Stomach smooth muscle (tissue), 2 donors: ENCODE results near the gene TSKU.

Experiments used
- H3K27ac ChIP-seq: one replicate; pipeline ENCODE4 v1.7.0; 2013; ENCODE audit warnings: mild to moderate bottlenecking, low read length, inconsistent platforms
- H3K27me3 ChIP-seq, 2 donors: one replicate each; pipeline ENCODE4 v1.7.0; 2013; ENCODE audit warnings: low read length in 2 of 2; ENCODE audit not compliant: insufficient read depth in 2 of 2, control insufficient read depth in 1 of 2
- H3K36me3 ChIP-seq, 2 donors: one replicate each; pipeline ENCODE4 v1.7.0; 2013; ENCODE audit warnings: low read length in 2 of 2; ENCODE audit not compliant: control insufficient read depth in 2 of 2, insufficient read depth in 2 of 2
- H3K4me1 ChIP-seq: one replicate; pipeline ENCODE4 v1.7.0; 2013; ENCODE audit warnings: low read length; ENCODE audit not compliant: control insufficient read depth, insufficient read depth
- H3K4me3 ChIP-seq, 2 donors: one replicate each; pipeline ENCODE4 v1.7.0; 2013; ENCODE audit warnings: low read length in 2 of 2
- H3K9ac ChIP-seq, 2 donors: one replicate each; pipeline ENCODE4 v1.7.0; 2013; ENCODE audit warnings: low read length in 2 of 2, mild to moderate bottlenecking in 1 of 2
- H3K9me3 ChIP-seq, 2 donors: one replicate each; pipeline ENCODE4 v1.7.0; 2013; ENCODE audit warnings: low read length in 2 of 2; ENCODE audit not compliant: control insufficient read depth in 2 of 2
- donor health status: healthy.
- donor health status: Pancreatic carcinoma.

The TSKU gene

DNA sequence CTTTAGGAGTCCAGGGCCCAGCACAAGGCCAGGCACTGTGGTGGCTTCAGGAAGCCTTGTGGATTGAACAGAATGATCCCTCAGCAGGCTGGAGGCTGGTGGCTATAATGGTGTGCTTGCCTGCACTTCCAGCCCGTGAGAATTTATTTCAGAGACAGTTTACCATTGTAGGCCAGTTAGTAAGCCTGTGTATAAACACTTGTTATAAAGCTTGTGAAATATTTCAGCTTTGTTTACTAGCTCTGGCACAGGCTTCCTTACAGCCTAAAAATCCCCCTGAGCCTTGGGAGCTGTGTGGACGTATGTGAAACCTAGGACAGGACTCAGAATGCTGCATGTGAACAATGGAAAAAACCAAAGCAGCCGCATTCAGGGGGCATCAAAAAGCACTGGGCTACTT, 51.0 kb downstream of the TSKU start:
- Histone ChIP-seq H3K9ac (no peak overlapping the region), H3K27ac (no peak overlapping the region), H3K27me3 (peaks cover 0 to 8% of the 10 kb centered on the region in 2 donors), H3K36me3 (no peaks in the 10 kb centered on the region), H3K4me1 (peaks cover 19% of the 10 kb centered on the region), H3K4me3 (no peak overlapping the region), H3K9me3 (no peaks in the 10 kb centered on the region)

DNA sequence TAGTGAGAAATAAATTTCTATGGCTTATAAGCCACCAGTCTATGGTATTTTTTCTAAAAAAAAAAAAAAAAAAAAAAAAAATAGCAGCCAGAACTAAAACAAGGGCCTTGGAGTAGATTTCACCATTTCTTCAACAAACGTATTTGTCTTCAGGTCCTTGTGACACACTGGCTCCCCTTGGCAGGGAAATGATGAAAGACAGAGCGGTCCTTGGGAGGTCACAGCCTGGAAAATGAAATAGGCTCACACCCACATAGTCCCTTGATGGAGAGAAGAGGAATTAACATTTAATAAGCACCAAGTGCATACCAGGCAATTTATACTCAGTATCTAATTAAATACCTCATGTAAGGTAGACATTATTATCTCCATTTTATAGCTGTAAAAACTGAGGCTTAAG, 51.9 kb downstream of the TSKU start:
- H3K27ac ChIP-seq: no peak overlapping the region
- H3K36me3 ChIP-seq: no peaks in the 10 kb centered on the region
- H3K9me3 ChIP-seq: no peaks in the 10 kb centered on the region
- H3K9ac ChIP-seq: no peak overlapping the region
- peaks cover 19% of the 10 kb centered on the region for H3K4me1 ChIP-seq
- H3K4me3 ChIP-seq: no peak overlapping the region
- H3K27me3 ChIP-seq: peaks cover 0 to 6% of the 10 kb centered on the region in 2 donors

DNA sequence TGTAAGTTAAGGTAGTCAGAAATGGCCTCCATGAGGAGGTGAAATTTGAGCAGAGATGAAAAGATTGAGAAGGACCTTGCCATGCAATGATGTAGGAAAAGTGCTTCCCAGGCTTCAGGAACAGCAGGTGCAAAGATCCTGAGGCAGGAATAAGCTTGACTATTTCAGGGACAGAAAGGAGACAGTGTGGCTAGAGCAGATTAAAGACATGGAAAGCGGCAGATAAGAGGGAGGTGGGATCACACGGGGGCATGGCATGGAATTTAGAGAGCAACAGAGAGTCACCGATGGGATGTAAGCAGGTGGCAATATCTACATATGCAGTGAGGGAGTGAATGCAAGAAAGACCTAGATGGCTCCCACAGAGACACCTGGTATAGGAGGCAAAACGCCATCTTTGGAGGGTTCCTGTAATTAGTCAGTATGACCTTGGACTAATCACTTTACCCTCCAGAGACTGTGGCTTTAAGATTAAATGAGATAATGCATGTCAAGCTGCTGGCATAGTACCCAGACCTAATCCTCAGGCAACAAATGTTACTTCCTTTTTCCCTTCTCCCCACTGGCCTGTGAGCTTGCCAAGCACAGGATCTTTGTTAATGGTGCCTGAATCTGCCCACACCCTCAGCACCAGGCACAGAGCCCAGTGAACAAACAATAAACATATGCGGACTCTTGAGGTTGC, 52.9 kb downstream of the TSKU start:
- peaks cover 12% of the 10 kb centered on the region for H3K4me1 ChIP-seq
- no peak overlapping the region for H3K9ac ChIP-seq
- H3K27ac ChIP-seq: no peak overlapping the region

DNA sequence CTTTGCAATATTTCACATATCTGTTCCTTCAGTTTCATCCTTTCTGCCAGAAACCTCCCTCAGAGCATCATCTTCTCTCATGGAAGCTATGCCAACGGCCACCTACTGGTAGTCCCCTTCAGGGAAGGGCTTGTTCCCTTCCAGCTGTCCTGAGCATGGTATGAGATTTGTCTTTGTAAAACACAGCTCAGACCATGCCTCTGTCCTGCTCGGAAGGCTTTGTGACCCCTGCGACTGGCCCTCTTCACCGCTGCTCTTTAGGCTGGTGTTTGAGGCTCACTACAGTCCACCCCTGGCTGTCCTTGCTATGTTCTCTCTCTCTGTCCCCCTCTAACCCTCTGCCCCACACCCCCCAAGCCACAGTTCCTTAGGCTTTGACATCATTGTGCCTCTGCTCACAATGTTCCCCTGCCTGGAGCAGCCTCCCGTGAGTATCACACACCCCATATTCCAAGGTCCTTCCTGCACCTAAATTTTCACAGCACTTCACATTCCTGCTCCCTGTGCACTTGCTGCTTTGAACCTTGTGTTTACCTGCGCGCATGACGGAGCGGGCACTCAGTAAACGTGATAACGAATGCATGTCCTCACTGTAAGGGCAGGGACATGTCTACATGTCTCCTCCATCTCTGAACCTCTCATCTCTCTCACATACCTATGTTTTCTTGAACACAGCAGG, 53.6 kb downstream of the TSKU start:
- no peaks in the 10 kb centered on the region for H3K36me3 ChIP-seq
- H3K4me1 ChIP-seq: peaks cover 11% of the 10 kb centered on the region
- H3K4me3 ChIP-seq: no peak overlapping the region
- no peak overlapping the region for H3K9ac ChIP-seq
- H3K27ac ChIP-seq: no peak overlapping the region
- no peaks in the 10 kb centered on the region for H3K9me3 ChIP-seq
- peaks cover 0 to 4% of the 10 kb centered on the region in 2 donors for H3K27me3 ChIP-seq

More for the DNA sequence above, 52.9 kb downstream of the TSKU start:
- peaks cover 0 to 4% of the 10 kb centered on the region in 2 donors for H3K27me3 ChIP-seq
- no peaks in the 10 kb centered on the region for H3K9me3 ChIP-seq
- no peak overlapping the region for H3K4me3 ChIP-seq
- no peaks in the 10 kb centered on the region for H3K36me3 ChIP-seq

DNA sequence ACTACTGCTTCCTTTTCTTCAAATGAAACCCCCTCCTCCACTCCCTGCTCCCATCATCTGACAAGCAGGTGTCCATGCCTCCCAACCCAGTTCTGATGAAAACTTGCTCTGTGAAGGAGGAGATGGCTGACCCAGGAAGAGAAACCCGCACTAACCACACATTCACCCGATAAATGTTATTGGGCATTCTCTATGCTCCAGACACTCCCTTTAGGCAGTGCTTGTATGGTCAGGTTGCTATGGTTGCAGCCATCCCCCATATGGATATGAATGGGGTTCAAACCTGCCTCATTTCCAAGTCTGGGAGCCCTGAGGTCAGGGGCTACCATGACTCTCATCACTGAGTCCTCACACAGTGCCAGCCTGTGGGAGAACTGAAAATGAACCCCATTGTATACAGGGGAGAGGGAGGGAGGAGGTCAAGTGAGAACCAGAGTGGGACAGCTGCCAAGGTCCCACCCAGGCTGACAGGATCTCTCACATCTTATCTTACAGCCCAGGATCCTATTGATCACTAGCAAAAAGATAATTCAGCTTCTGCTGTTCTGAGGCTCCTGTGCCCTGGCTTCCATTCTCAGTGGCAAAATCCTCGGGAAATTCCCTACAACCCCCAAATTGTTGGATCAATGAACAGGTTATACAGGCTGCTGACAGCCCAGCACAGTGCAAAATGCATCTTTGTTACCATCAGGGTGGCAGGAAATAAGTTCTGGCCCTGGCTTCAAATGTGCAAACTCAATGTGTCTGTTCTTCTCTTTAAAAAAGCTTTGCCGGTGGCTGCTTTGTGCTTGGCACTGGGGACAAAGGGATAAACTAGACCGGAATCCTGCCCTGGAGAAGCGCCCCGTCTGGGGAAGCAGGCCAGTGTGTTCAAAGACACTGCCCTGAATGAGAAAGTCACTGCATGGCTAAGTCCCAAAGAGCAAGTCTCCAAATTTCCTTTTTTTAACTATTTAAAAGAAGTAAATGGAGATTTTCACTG, 54.8 kb downstream of the TSKU start:
- Histone ChIP-seq H3K9ac (no peak overlapping the region), H3K36me3 (no peaks in the 10 kb centered on the region), H3K27ac (no peak overlapping the region), H3K4me1 (peaks cover 11% of the 10 kb centered on the region), H3K9me3 (no peaks in the 10 kb centered on the region), H3K27me3 (peaks cover 0 to 4% of the 10 kb centered on the region in 2 donors), H3K4me3 (no peak overlapping the region)

DNA sequence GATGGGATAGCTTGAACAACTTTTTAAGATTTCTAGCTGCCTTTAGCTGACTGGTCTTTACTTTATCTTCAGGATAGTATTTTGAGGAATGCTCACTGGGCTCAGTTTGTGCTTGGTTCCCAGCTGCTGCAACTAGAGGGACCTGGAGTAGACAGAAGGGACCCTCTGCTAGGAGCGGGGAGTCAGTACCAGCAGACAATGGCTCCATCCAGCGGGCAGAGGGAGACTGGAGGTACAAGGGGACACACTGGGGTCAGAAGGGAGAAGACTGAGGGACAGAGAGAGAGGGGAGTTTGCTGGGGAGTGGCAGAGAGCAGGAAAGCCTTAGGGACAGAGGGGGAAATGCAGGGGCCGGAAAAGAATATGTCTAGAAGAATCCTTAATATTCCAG, 55.5 kb downstream of the TSKU start:
- Histone ChIP-seq H3K4me3 (no peak overlapping the region), H3K4me1 (peaks cover 11% of the 10 kb centered on the region), H3K27me3 (peaks cover 0 to 4% of the 10 kb centered on the region in 2 donors), H3K9ac (no peak overlapping the region), H3K36me3 (no peaks in the 10 kb centered on the region), H3K27ac (no peak overlapping the region), H3K9me3 (no peaks in the 10 kb centered on the region)

DNA sequence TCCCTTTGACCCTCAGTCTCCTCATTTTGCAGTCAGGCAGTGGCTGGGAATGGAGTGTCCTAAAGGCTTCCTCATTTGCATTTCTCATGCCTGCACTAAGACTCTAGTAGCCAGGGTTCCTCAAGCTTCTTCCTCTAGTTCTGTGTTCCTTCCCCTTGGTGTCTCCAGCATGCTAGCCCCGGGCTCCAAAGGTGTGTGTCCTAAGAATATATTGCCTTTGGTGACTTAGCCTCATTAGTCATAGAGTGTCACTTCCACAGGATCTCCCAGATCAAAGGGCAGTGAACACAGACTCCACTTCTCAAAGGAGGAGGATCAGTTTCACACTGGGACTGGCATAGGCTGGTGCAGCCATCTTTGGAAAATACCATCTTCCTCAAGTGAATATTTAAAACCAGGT, 56.2 kb downstream of the TSKU start:
- Histone ChIP-seq H3K9me3 (no peaks in the 10 kb centered on the region), H3K27me3 (peaks cover 0 to 4% of the 10 kb centered on the region in 2 donors), H3K4me1 (peaks cover 5% of the 10 kb centered on the region), H3K4me3 (no peak overlapping the region), H3K36me3 (no peaks in the 10 kb centered on the region), H3K9ac (no peak overlapping the region), H3K27ac (no peak overlapping the region)

DNA sequence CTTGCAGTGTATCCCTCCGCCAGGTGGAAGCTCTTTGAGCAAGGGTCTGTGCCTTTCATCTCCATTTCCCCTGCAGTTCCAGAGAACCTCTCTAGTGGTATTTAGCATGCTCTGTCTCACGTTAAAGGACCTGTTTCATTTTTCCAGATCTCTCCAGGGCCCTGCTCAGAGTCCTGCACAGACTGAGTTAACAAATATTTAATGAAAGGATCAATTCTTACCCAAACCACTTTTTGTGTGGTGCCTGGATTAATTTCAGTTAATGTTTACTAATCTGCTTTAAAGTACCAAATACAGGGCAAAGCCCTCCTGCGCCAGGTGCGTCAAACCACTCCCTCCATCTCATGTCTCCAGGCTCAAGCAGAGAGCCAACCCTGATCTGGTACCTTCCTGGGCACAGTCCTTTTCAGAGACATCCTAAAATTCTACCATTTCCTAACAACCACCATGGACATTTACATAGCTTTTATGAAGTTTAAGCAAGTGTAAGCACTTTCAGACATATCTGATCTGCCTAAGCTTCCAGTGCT, 58.8 kb downstream of the TSKU start:
- Histone ChIP-seq H3K9ac (no peak overlapping the region), H3K27me3 (peaks cover 0 to 4% of the 10 kb centered on the region in 2 donors), H3K9me3 (no peaks in the 10 kb centered on the region), H3K4me1 (peaks cover 3% of the 10 kb centered on the region), H3K4me3 (no peak overlapping the region), H3K27ac (no peak overlapping the region), H3K36me3 (no peaks in the 10 kb centered on the region)

DNA sequence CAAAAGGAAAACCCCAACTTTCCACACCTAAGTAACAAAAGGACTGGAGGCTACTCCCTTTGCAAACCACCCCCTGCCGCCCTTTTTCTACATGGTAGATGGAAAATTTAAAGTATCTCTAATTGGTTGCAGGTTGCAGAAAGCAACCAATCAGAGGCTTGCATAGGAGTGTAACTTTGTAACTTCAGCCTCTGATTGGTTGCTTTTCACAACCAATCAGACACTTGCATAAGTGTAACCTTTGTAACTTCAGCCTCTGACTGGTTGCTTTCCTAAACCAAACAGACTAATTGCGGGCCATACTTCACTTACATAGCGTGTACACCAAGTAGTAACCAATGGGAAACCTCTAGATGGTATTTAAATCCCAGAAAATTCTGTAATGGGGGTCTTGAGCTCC, 60.8 kb downstream of the TSKU start:
- H3K4me3 ChIP-seq: no peak overlapping the region
- H3K9me3 ChIP-seq: no peaks in the 10 kb centered on the region
- H3K36me3 ChIP-seq: no peaks in the 10 kb centered on the region
- no peaks in the 10 kb centered on the region for H3K27me3 ChIP-seq
- H3K4me1 ChIP-seq: no peaks in the 10 kb centered on the region
- H3K9ac ChIP-seq: no peak overlapping the region
- H3K27ac ChIP-seq: no peak overlapping the region

DNA sequence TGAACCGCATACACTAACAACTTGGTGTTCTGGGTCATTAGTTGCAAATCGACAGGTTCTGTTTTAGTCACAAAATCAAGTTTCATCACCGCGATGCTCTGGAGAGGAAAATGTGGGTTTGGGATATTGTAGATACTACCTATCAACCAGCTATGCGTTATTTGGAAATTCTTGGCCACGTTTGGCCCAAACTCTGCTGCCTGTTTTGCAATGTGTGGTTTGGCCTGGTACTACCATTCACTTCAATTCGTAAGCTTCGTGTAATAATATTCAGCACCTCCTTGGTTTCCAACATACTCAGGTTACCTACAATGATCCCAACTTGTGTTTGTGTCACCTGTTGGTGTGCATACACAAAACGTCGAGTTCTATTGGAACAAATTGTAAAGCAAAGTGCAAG, 61.4 kb downstream of the TSKU start:
- H3K4me3 ChIP-seq: no peak overlapping the region
- H3K4me1 ChIP-seq: no peaks in the 10 kb centered on the region
- H3K9me3 ChIP-seq: no peaks in the 10 kb centered on the region
- no peak overlapping the region for H3K27ac ChIP-seq
- H3K36me3 ChIP-seq: no peaks in the 10 kb centered on the region
- no peaks in the 10 kb centered on the region for H3K27me3 ChIP-seq
- H3K9ac ChIP-seq: no peak overlapping the region
